CD14-positive monocyte (primary cell): ENCODE measurements around the gene SLC35E3. TPM values are rescaled to one million over a fixed set of nuclear protein-coding genes. Genes with fewer than 3 reads are reported as not detected.

Source experiments
- DNase-seq, 3 donors: peaks; one replicate each; pipeline ENCODE4 v3.0.0-alpha.2; 2011 to 2022
- H2AFZ ChIP-seq: 2 replicates; pipeline ENCODE4 v1.6.0; 2012; ENCODE audit warnings: mild to moderate bottlenecking, low read depth, low read length, inconsistent platforms; ENCODE audit not compliant: insufficient read depth, poor library complexity, severe bottlenecking
- H3K27ac ChIP-seq, 2 donors: 1 replicate in 1 of 2; 2 replicates in 1 of 2; pipeline ENCODE4 v1.5.1; 2012 to 2013; ENCODE audit warnings: low read length in 2 of 2, control low read depth in 1 of 2, inconsistent platforms in 1 of 2, low read depth in 1 of 2, mild to moderate bottlenecking in 1 of 2
- H3K27me3 ChIP-seq, 2 donors: one replicate each; pipeline versions ENCODE4 v1.6.0 to v1.6.1; 2011 to 2013; ENCODE audit warnings: low read length in 2 of 2; ENCODE audit not compliant: control insufficient read depth in 2 of 2, insufficient read depth in 2 of 2
- H3K36me3 ChIP-seq, 2 donors: replicated peaks in 1 of 2; 1 replicate in 1 of 2; 2 replicates in 1 of 2; pipeline versions ENCODE4 v1.5.1 to v1.6.1; 2012 to 2013; ENCODE audit warnings: low read length in 2 of 2, control low read depth in 1 of 2, inconsistent platforms in 1 of 2, mild to moderate bottlenecking in 1 of 2; ENCODE audit not compliant: insufficient read depth in 2 of 2, control insufficient read depth in 1 of 2
- H3K4me1 ChIP-seq, 2 donors: 1 replicate in 1 of 2; 2 replicates in 1 of 2; pipeline versions ENCODE4 v1.5.1 to v1.6.1; 2012 to 2013; ENCODE audit warnings: low read length in 2 of 2, control low read depth in 1 of 2, inconsistent platforms in 1 of 2, mild to moderate bottlenecking in 1 of 2, moderate library complexity in 1 of 2; ENCODE audit not compliant: insufficient read depth in 2 of 2, control insufficient read depth in 1 of 2
- H3K4me2 ChIP-seq: replicated peaks from 2 replicates; pipeline ENCODE3; 2012; ENCODE audit warnings: low read length, moderate library complexity, mild to moderate bottlenecking; ENCODE audit not compliant: poor library complexity, severe bottlenecking; ENCODE audit errors: extremely low read depth
- H3K4me3 ChIP-seq, 3 experiments: fragments of 200-600 bp in 1 of 3; sonication (generic) in 1 of 3; replicated peaks in 1 of 3; 1 replicate in 2 of 3; 2 replicates in 1 of 3; pipeline ENCODE4 v1.5.1; 2011 to 2013; ENCODE audit warnings: low read length in 3 of 3, mild to moderate bottlenecking in 3 of 3, control low read depth in 2 of 3, low read depth in 2 of 3, inconsistent platforms in 1 of 3, moderate library complexity in 1 of 3
- H3K79me2 ChIP-seq: 2 replicates; pipeline ENCODE4 v1.6.0; 2012; ENCODE audit warnings: mild to moderate bottlenecking, control low read depth, inconsistent platforms, low read length, moderate library complexity; ENCODE audit not compliant: insufficient read depth
- H3K9ac ChIP-seq: 2 replicates; pipeline ENCODE4 v1.6.0; 2017; ENCODE audit warnings: low read length, mild to moderate bottlenecking; ENCODE audit not compliant: insufficient read depth, poor library complexity, severe bottlenecking
- H3K9me3 ChIP-seq, 2 donors: replicated peaks in 1 of 2; 1 replicate in 1 of 2; 2 replicates in 1 of 2; pipeline versions ENCODE4 v1.5.1 to v1.6.1; 2012 to 2013; ENCODE audit warnings: low read length in 2 of 2, control low read depth in 1 of 2; ENCODE audit not compliant: control insufficient read depth in 1 of 2, insufficient read depth in 1 of 2
- H4K20me1 ChIP-seq: 2 replicates; pipeline ENCODE4 v1.6.0; 2012; ENCODE audit warnings: mild to moderate bottlenecking, low read length, control low read depth, moderate library complexity; ENCODE audit not compliant: insufficient read depth
- H3K27ac Mint-ChIP-seq, 7 donors: one replicate each; pipeline ENCODE4 v1.8.0; 2020; ENCODE audit warnings: mild to moderate bottlenecking in 7 of 7, mixed read lengths in 7 of 7, moderate library complexity in 6 of 7, inconsistent platforms in 2 of 7
- H3K27me3 Mint-ChIP-seq, 3 donors: one replicate each; pipeline ENCODE4 v1.8.0; 2021 to 2022; ENCODE audit warnings: low read depth in 3 of 3, mild to moderate bottlenecking in 3 of 3, mixed read lengths in 3 of 3, moderate library complexity in 3 of 3, inconsistent platforms in 1 of 3
- H3K36me3 Mint-ChIP-seq, 2 donors: one replicate each; pipeline ENCODE4 v1.8.0; 2020; ENCODE audit warnings: mixed read lengths in 2 of 2, inconsistent platforms in 1 of 2, mild to moderate bottlenecking in 1 of 2
- H3K4me1 Mint-ChIP-seq: one replicate; pipeline ENCODE4 v1.8.0; 2020; ENCODE audit warnings: mild to moderate bottlenecking, mixed read lengths
- H3K4me3 Mint-ChIP-seq, 2 donors: one replicate each; pipeline ENCODE4 v1.8.0; 2020; ENCODE audit warnings: mild to moderate bottlenecking in 2 of 2, mixed read lengths in 2 of 2, moderate library complexity in 1 of 2
- H3K9me3 Mint-ChIP-seq, 7 donors: one replicate each; pipeline ENCODE4 v1.8.0; 2020 to 2022; ENCODE audit warnings: mixed read lengths in 7 of 7, mild to moderate bottlenecking in 6 of 7, moderate library complexity in 6 of 7, inconsistent platforms in 2 of 7
- CTCF ChIP-seq: fragments of 200-600 bp; IDR thresholded peaks from one replicate; pipeline ENCODE4 v1.8.0; 2022; ENCODE audit warnings: antibody characterized with exemption, mild to moderate bottlenecking
- WGBS: methylation state at CpG from one replicate; pipeline ENCODE4 v1.1.5; 2013; ENCODE audit warnings: missing lambda C conversion rate; ENCODE audit not compliant: insufficient coverage; 5-methylcytosine and 5-hydroxymethylcytosine counted together
- intact Hi-C, 2 donors: fragments of 100-400 bp; cut with micrococcal nuclease; formaldehyde crosslinking; loops; one replicate each; pipeline versions ENCODE4 v1.15.0 to v1.15.1; 2023
- polyA plus RNA-seq, 3 donors: library from polyadenylated mRNA; depleted of rRNA in 1 of 3; unstranded in 2 of 3; stranded (reverse) in 1 of 3; fragments of 300-500 nt in 2 of 3; fragments of >200 nt in 1 of 3; fragmentation: Illumina TruSeq in 2 of 3; gene quantifications; 1 replicate in 2 of 3; 2 replicates in 1 of 3; pipeline ENCODE4 v1.2.3, GENCODE V29; 2012 to 2021

SLC35E3 gene
- polyA plus RNA-seq, 3 donors: 4.3 to 12.4 (median 10.9) TPM

GRCh38 chr12:68821357-68822188 is 75.6 kb downstream of the SLC35E3 start:
- 100% methylated on average over 2 of the region's 6 CpGs for WGBS
- peaks cover 88% of the 10 kb centered on the region for H4K20me1 ChIP-seq
- intact Hi-C loops: loop anchor here in 1 of 2 donors (10.0 kb wide), 1 partner anchor 47 kb away; no protein-coding TSS in a partner anchor
- no peak for DNase-seq
- no peak overlapping the region for H3K4me3 ChIP-seq
- H3K4me1 Mint-ChIP-seq: peaks cover 7% of the 10 kb centered on the region
- TF ChIP-seq CTCF: no peak
- no peaks in the 10 kb centered on the region for H3K9me3 ChIP-seq
- H3K4me1 ChIP-seq: no peaks in the 10 kb centered on the region
- H3K36me3 Mint-ChIP-seq: peaks cover 69 to 86% of the 10 kb centered on the region in 2 donors
- H3K36me3 ChIP-seq: peaks cover 88 to 95% of the 10 kb centered on the region in 2 donors
- peaks cover 51% of the 10 kb centered on the region for H3K79me2 ChIP-seq
- peak overlapping the region in 4 of 7 donors; percentile 19 to 87 (median 68) for H3K27ac Mint-ChIP-seq
- no peak overlapping the region for H3K4me2 ChIP-seq
- no peak overlapping the region for H2AFZ ChIP-seq
- H3K9ac ChIP-seq: no peak overlapping the region
- peak overlapping the region in 1 of 2 donors; percentile 22 for H3K27ac ChIP-seq
- H3K27me3 ChIP-seq: no peaks in the 10 kb centered on the region
- H3K27me3 Mint-ChIP-seq: no peaks in the 10 kb centered on the region
- peaks cover 0 to 3% (median 0%) of the 10 kb centered on the region in 7 donors for H3K9me3 Mint-ChIP-seq
- no peak overlapping the region for H3K4me3 Mint-ChIP-seq

GRCh38 chr12:68823696-68824095 is 77.7 kb downstream of the SLC35E3 start:
- H2AFZ ChIP-seq: no peak overlapping the region
- H4K20me1 ChIP-seq: peaks cover 89% of the 10 kb centered on the region
- no peak overlapping the region for H3K4me2 ChIP-seq
- no peak for DNase-seq
- no peak for TF ChIP-seq CTCF
- Mint-ChIP-seq H3K9me3 (peaks cover 0 to 3% (median 0%) of the 10 kb centered on the region in 7 donors), H3K27me3 (peaks cover 0 to 2% (median 0%) of the 10 kb centered on the region in 3 donors), H3K4me1 (peaks cover 7% of the 10 kb centered on the region), H3K4me3 (no peak overlapping the region), H3K36me3 (peaks cover 73 to 97% of the 10 kb centered on the region in 2 donors), H3K27ac (peak overlapping the region in 1 of 7 donors; percentile 2)
- intact Hi-C loops: loop anchor here in 1 of 2 donors (10.0 kb wide), 1 partner anchor 49 kb away; no protein-coding TSS in a partner anchor
- H3K9ac ChIP-seq: no peak overlapping the region
- H3K4me3 ChIP-seq: no peak overlapping the region
- peak overlapping the region in 1 of 2 donors; percentile 49 for H3K27ac ChIP-seq
- WGBS: 100% methylated on average over 1 of the region's 3 CpGs
- H3K36me3 ChIP-seq: peaks cover 94 to 100% of the 10 kb centered on the region in 2 donors
- peaks cover 33% of the 10 kb centered on the region for H3K79me2 ChIP-seq
- H3K27me3 ChIP-seq: no peaks in the 10 kb centered on the region
- H3K4me1 ChIP-seq: no peaks in the 10 kb centered on the region
- no peaks in the 10 kb centered on the region for H3K9me3 ChIP-seq
